Uterine smooth muscle cell (primary cell): Measurements from ENCODE around the gene NOD1. TPM values are rescaled to one million over a fixed set of nuclear protein-coding genes. Genes with fewer than 3 reads are reported as not detected.

ENCODE experiments used
- total RNA-seq: library from RNA; depleted of rRNA; stranded (reverse); fragments of >200 nt; gene quantifications from 2 replicates; pipeline ENCODE4 v1.2.3, GENCODE V29; 2014

The NOD1 gene
- 3.5 and 4.2 TPM in 2 replicates for total RNA-seq

GRCh38 chr7:30478349-30479201, at the start of gene NOD1:
TSS of gene NOD1 (minus strand) at chr7:30478784. CDS start at chr7:30456921, 21,863 bp downstream.

GRCh38 chr7:30504301-30505173, 26.0 kb upstream of the NOD1 start, which contains the start of gene GGCT:
TSS of gene GGCT (minus strand) at chr7:30504829. CDS start at chr7:30504709, 120 bp downstream.

Other genes starting within 250 kb of the NOD1 start
- 5.5 and 6.9 TPM in 2 replicates for gene ZNRF2, start 194.2 kb downstream of the NOD1 start, total RNA-seq
- 21.5 and 24.1 TPM in 2 replicates for gene GGCT, start 26.0 kb upstream of the NOD1 start, total RNA-seq
- 345 and 370 TPM in 2 replicates for gene GARS1, start 116.1 kb upstream of the NOD1 start, total RNA-seq
- not detected in 2 replicates for gene CRHR2, start 203.7 kb upstream of the NOD1 start, total RNA-seq